Heart right ventricle (tissue), 16 donors: ENCODE measurements around the gene USF1. TPM values are rescaled to one million over a fixed set of nuclear protein-coding genes. Genes with fewer than 3 reads are reported as not detected.
A peak's percentile ranks its signal among the peaks of the same experiment; 100 is the strongest.

Experiments used
- ATAC-seq, 8 donors: fragments of 200-7000 bp; cut with Tn5 transposase; one replicate each; pipeline ENCODE4 v1.9.1; 2020; ENCODE audit warnings: mild to moderate bottlenecking in 8 of 8, moderate library complexity in 8 of 8, moderate number of reproducible peaks in 1 of 8
- DNase-seq, 2 donors: peaks; one replicate each; pipeline ENCODE4 v3.0.0-alpha.2; 2020
- H3K27ac ChIP-seq, 10 donors: fragments of 200-600 bp; sonication (generic) in 2 of 10; one replicate each; pipeline versions ENCODE4 v1.5.0 to v1.8.0; 2020 to 2022; ENCODE audit warnings: mild to moderate bottlenecking in 3 of 10
- H3K27me3 ChIP-seq, 7 donors: fragments of 200-600 bp; one replicate each; pipeline ENCODE4 v1.8.0; 2021 to 2022; ENCODE audit warnings: mild to moderate bottlenecking in 2 of 7
- H3K36me3 ChIP-seq, 9 donors: fragments of 200-600 bp; sonication (generic) in 1 of 9; one replicate each; pipeline versions ENCODE4 v1.5.0 to v1.8.0; 2020 to 2022; ENCODE audit warnings: mild to moderate bottlenecking in 2 of 9
- H3K4me1 ChIP-seq, 9 donors: fragments of 200-600 bp; sonication (generic) in 1 of 9; one replicate each; pipeline versions ENCODE4 v1.5.0 to v1.8.0; 2020 to 2022; ENCODE audit warnings: mild to moderate bottlenecking in 4 of 9
- H3K4me3 ChIP-seq, 10 donors: fragments of 200-600 bp; sonication (generic) in 2 of 10; one replicate each; pipeline versions ENCODE4 v1.5.0 to v1.8.0; 2020 to 2022; ENCODE audit warnings: mild to moderate bottlenecking in 7 of 10, moderate library complexity in 2 of 10
- H3K9me3 ChIP-seq, 11 donors: fragments of 200-600 bp in 10 of 11; sonication (generic) in 2 of 11; one replicate each; pipeline versions ENCODE4 v1.5.0 to v1.8.0; 2013 to 2022; ENCODE audit warnings: mild to moderate bottlenecking in 2 of 11, control low read depth in 1 of 11, moderate library complexity in 1 of 11
- CTCF ChIP-seq, 9 donors: fragments of 200-600 bp; sonication (generic) in 2 of 9; IDR thresholded peaks; one replicate each; pipeline versions ENCODE4 v1.5.0 to v1.8.0; 2021 to 2022; ENCODE audit warnings: antibody characterized with exemption in 9 of 9, mild to moderate bottlenecking in 5 of 9, moderate library complexity in 1 of 9
- WGBS, 2 donors: extraction: QIAGEN DNeasy Blood & Tissue Kit; methylation state at CpG; one replicate each; pipeline ENCODE4 v1.1.7; 2013; ENCODE audit warnings: inconsistent platforms in 1 of 2; 5-methylcytosine and 5-hydroxymethylcytosine counted together
- intact Hi-C, 10 donors: fragments of 100-400 bp; cut with DNase I; formaldehyde crosslinking; loops; one replicate each; pipeline versions ENCODE4 v1.11.1 to v1.14.2; 2022
- polyA plus RNA-seq, 2 donors: library from polyadenylated mRNA; stranded (reverse); fragments of 200-250 nt; gene quantifications; one replicate each; pipeline ENCODE4 v1.2.3, GENCODE V29; 2013
- total RNA-seq, 10 donors: library from RNA; stranded (reverse); fragmentation: NEBNext Ultra II Directional in 3 of 10; extraction: Animal tissue kit (Norgen Biotek cat#: 25700) in 3 of 10; gene quantifications; one replicate each; pipeline versions ENCODE4 v1.2.1 to v1.2.4, GENCODE V29; 2021 to 2023
- donor health status: Arrhythmogenic right ventricular cardiomyopathy.
- donor health status: ischemic (EF 13 %, LVEDD 7.1; RV severe dilation, severe dysfunction).
- donor health status: healthy with polysubstance abuse.
- donor health status: DM: no; HTN: yes; CAD: no.
- donor health status: DM: no; HTN: no; CAD: no.
- donor health status: ischemic (EF 25% LVEDD 6.9; RV normal size, moderate dysfunction).
- donor health status: ischemic (EF 25% LVEDD 5.7; RV mildly dilated, moderate dysfunction).
- donor health status: healthy.
- donor health status: DM: yes; HTN: yes; CAD: no.
- donor health status: Ischemic cardiomyopathy.
- donor health status: ischemic (EF 35%, LVEDD 5.7; RV mildly dilated, moderate dysfunction).
- donor health status: nonischemic (EF 11% LVEDD 7.7; RV severe dilation, severe dysfunction).
- donor health status: DM: yes; HTN: yes; CAD: no.
- donor health status: PGD.
- donor health status: ischemic (EF 29% LVEDD 5.4; RV normal size, mild dysfunction).
- donor health status: nonischemic (EF 23%, LVEDD 6.1; RV moderate dilation, normal function).

Gene USF1
- total and polyA plus RNA-seq, 12 donors, result 23.7 to 55.1 (median 29.9) TPM

DNA sequence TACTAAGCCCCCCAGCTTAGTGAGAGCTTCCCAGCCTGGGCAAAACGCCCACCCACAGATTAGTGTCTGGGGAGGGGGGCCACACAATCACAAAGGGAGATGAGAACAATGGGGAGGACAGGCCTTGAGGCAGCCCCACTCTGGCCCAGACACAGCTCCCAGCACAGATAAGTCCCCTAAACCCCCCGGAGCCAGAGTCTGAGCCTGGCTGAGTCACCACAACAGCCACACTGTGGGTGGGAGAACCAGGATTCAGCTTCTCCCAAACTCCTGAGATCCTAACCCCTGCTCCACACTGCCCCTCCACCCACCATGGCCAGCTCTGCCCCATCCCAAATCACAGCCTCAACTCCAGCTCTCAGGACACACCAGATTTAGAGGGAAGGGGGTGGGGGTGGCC lies 39.4 kb upstream of the USF1 start:
- no peak overlapping the region for H3K4me3 ChIP-seq
- H3K27ac ChIP-seq, result no peak overlapping the region
- no peaks in the 10 kb centered on the region for H3K9me3 ChIP-seq
- no peaks in the 10 kb centered on the region for H3K36me3 ChIP-seq
- no peak for DNase-seq
- intact Hi-C loops, result no loop called here
- ATAC-seq, result no peak
- WGBS, 2 donors, result 52 to 70% methylated on average over 2 of the region's 2 CpGs
- H3K4me1 ChIP-seq, result peaks cover 0 to 22% (median 0%) of the 10 kb centered on the region in 9 donors
- peaks cover 0 to 3% (median 0%) of the 10 kb centered on the region in 7 donors for H3K27me3 ChIP-seq
- no peak for TF ChIP-seq CTCF (IDR thresholded peaks at IDR 0.05)

DNA sequence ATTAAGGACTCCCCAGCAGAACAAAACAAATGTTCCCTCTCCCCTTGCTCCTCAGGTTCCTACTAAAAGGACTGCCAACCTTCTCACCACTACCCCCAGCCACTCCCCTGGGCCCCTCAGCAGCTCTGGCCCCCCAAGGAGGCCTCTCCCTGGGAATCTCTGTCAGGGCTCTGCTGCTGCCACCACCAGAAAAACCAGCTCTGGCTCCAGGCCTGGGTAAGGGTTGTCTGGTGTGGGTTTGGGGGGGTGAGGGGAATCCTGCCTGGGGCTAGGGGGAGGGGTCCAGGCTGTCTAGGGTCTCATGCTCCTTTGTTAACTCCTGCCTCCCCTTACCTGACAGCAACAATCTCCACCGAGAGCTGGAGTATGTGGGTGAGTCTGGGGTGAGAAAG lies 38.8 kb upstream of the USF1 start:
- no peak for ATAC-seq
- 93 to 100% methylated on average over 1 of the region's 1 CpG for WGBS, 2 donors
- Histone ChIP-seq H3K36me3 (no peaks in the 10 kb centered on the region), H3K27ac (no peak overlapping the region), H3K9me3 (no peaks in the 10 kb centered on the region), H3K4me1 (peaks cover 0 to 22% (median 0%) of the 10 kb centered on the region in 9 donors), H3K4me3 (no peak overlapping the region), H3K27me3 (peaks cover 0 to 9% (median 2%) of the 10 kb centered on the region in 7 donors)
- intact Hi-C loops, result no loop called here
- TF ChIP-seq CTCF (IDR thresholded peaks at IDR 0.05), result no peak
- DNase-seq, result no peak

- peaks cover 0 to 13% (median 8%) of the 10 kb centered on the region in 7 donors for H3K27me3 ChIP-seq
- TF ChIP-seq CTCF (IDR thresholded peaks at IDR 0.05), result no peak
- WGBS, 2 donors, result 71 to 76% methylated on average over 10 of the region's 10 CpGs
- no peaks in the 10 kb centered on the region for H3K36me3 ChIP-seq
- peaks cover 0 to 22% (median 0%) of the 10 kb centered on the region in 9 donors for H3K4me1 ChIP-seq
- intact Hi-C loops, result no loop called here
- H3K27ac ChIP-seq, result peak overlapping the region in 1 of 10 donors; percentile 65
- DNase-seq (no peak), ATAC-seq (no peak)
- no peaks in the 10 kb centered on the region for H3K9me3 ChIP-seq
- H3K4me3 ChIP-seq, result no peak overlapping the region
These were observed 38.2 kb upstream of the USF1 start for GRCh38 chr1:161083748-161084596.

- H3K36me3 ChIP-seq, result no peaks in the 10 kb centered on the region
- DNase-seq, result peak in 1 of 2 donors; percentile 69
- H3K4me3 ChIP-seq, result no peak overlapping the region
- no peak for TF ChIP-seq CTCF (IDR thresholded peaks at IDR 0.05)
- peaks cover 0 to 22% (median 0%) of the 10 kb centered on the region in 9 donors for H3K4me1 ChIP-seq
- intact Hi-C loops, result no loop called here
- 67 to 70% methylated on average over 8 of the region's 8 CpGs for WGBS, 2 donors
- ATAC-seq, result peak; percentile 40 to 93 (median 76)
- peaks cover 0 to 18% (median 9%) of the 10 kb centered on the region in 7 donors for H3K27me3 ChIP-seq
- peak overlapping the region in 1 of 10 donors; percentile 65 for H3K27ac ChIP-seq
- H3K9me3 ChIP-seq, result no peaks in the 10 kb centered on the region
These were observed 37.4 kb upstream of the USF1 start for GRCh38 chr1:161082996-161083747.
